T-helper 2 cell treated with Interferon-gamma antibody and Interleukin-4, amounts not matched to agents 5 μg/mL and 100 μg/mL, for 36 hours (primary cell): Measurements from ENCODE around the gene BPIFB4.

Experiments
- DNase-seq: peaks from one replicate; pipeline ENCODE4 v3.0.0; 2021; ENCODE audit warnings: low spot score
- H3K27ac Mint-ChIP-seq: one replicate; pipeline ENCODE4 v1.8.0; 2021; ENCODE audit warnings: mild to moderate bottlenecking, mixed read lengths
- H3K27me3 Mint-ChIP-seq: one replicate; pipeline ENCODE4 v1.8.0; 2021; ENCODE audit warnings: low read depth, mixed read lengths
- H3K36me3 Mint-ChIP-seq: one replicate; pipeline ENCODE4 v1.8.0; 2021; ENCODE audit warnings: low read depth, mixed read lengths
- H3K4me1 Mint-ChIP-seq: one replicate; pipeline ENCODE4 v1.8.0; 2021; ENCODE audit warnings: low read depth, mixed read lengths
- H3K4me3 Mint-ChIP-seq: one replicate; pipeline ENCODE4 v1.8.0; 2022; ENCODE audit warnings: mild to moderate bottlenecking, moderate library complexity, mixed read lengths
- H3K9me3 Mint-ChIP-seq: one replicate; pipeline ENCODE4 v1.8.0; 2021; ENCODE audit warnings: mixed read lengths

Gene BPIFB4

DNA sequence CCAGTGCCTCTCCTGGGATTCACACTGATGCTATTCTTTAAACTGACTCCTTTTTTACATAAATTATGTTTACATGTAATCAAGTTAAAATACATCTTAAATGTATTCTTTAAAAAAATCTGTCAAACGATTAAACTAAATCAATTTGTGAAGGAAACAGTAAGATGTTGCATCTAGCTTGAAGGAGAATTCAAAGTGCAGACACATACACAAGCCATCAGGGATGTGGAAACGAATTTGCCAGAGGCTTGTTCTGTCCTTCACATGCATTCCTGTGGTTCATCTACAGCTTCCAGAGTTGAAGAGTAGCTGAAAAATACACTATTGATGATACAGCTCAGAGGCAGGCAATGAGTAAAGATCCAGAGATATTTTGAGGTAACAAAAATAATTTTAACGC lies 33.0 kb upstream of the BPIFB4 start:
- no peak overlapping the region for H3K27ac Mint-ChIP-seq
- no peaks in the 10 kb centered on the region for H3K36me3 Mint-ChIP-seq
- H3K9me3 Mint-ChIP-seq, result peaks cover 19% of the 10 kb centered on the region
- H3K27me3 Mint-ChIP-seq, result no peaks in the 10 kb centered on the region
- H3K4me3 Mint-ChIP-seq, result no peak overlapping the region
- DNase-seq, result no peak
- H3K4me1 Mint-ChIP-seq, result no peaks in the 10 kb centered on the region

DNA sequence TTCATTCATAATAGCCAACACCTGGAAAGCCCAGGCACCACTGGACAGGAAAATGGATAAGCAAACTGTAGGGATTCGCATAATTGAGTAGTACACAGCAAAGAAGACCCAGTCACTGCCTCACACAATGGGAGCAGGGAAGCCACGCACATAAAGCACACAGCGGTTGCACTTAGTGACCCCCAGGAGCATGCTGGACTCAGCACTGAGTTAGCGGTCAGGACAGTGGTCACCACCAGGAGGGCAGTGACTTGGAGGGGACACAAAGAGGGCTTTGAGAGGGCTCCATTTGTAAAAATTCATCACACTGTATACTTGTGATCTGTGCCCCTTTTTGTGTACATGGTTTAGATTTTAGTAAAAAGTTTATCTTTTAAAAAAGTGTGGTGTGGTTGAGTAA lies 28.1 kb upstream of the BPIFB4 start:
- Mint-ChIP-seq H3K36me3 (no peaks in the 10 kb centered on the region), H3K4me3 (no peak overlapping the region), H3K27me3 (no peaks in the 10 kb centered on the region), H3K4me1 (no peaks in the 10 kb centered on the region), H3K9me3 (peaks cover 4% of the 10 kb centered on the region), H3K27ac (no peak overlapping the region)
- no peak for DNase-seq

DNA sequence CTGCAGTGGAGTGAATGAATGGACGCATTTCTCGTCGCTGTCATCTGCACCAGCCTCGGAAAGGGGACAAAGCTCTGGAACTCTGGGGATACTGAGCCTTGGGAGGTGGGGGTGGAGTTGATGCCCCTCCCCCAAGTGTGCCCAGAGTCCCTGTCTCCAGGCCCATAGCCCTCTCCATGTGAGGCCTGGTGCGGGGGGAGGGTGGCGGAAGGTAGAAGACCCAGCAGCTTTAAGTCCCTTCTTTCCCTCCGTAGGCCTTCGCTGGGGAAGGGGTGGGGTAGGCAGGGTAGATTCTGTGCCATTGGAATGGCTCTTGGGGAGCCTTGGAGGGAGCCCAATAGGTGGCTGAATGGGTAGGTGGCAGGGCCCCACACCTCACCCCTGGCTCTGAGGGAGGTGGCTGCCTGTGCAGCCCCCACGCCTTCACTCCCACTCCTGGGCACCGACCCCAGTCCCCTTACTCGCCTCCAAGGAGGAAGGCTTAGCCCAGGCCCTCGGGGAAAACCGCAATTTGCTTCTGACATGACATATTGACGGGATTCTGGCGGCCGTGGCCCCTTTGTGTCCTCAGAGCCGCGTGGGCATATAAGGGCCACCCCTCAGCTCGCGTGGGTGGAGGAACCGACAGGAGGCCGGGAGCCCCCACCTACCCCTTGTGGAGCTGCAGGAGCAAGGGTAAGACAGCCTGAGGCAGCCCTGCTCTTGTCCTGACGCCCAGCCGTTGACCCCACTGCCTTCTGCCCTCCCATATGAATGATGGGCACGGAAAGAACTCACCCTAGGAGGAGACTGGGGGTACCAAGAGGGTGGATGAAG lies 25.9 kb upstream of the BPIFB4 start, which contains the start of gene BPIFB3:
TSS of gene BPIFB3 (plus strand) at position 613 of the 816 bp plus-strand sequence. CDS start 1,533 bp downstream, outside the sequence.
- H3K4me3 Mint-ChIP-seq, result no peak within 1 kb of the TSS
- H3K36me3 Mint-ChIP-seq, result no peaks in the 10 kb centered on the region
- H3K4me1 Mint-ChIP-seq, result no peaks in the 10 kb centered on the region
- DNase-seq, result no peak
- H3K27ac Mint-ChIP-seq, result no peak within 1 kb of the TSS
- H3K9me3 Mint-ChIP-seq, result no peaks in the 10 kb centered on the region
- H3K27me3 Mint-ChIP-seq, result no peaks in the 10 kb centered on the region

DNA sequence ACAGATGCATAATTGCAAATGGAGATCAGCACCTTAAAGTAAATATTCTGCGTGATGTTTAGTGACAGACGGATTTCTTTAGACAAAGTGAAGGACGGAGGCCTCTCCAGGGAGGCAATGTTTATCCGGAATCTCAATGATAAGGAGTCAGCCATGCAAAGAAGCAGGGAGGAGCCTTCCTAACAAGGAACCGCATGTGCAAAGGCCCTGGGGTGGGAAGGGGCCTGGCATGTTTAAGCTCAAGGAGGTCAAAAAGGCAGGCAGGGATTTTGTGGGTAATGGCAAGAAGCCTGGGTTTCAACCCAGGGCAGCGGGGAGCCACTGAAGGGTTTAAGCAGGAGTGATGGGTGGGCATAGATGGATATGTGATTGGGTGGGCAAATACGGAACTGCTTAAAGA lies 25.1 kb upstream of the BPIFB4 start:
- Mint-ChIP-seq H3K4me3 (no peak overlapping the region), H3K27ac (no peak overlapping the region), H3K27me3 (no peaks in the 10 kb centered on the region), H3K9me3 (no peaks in the 10 kb centered on the region), H3K4me1 (no peaks in the 10 kb centered on the region), H3K36me3 (no peaks in the 10 kb centered on the region)
- no peak for DNase-seq

DNA sequence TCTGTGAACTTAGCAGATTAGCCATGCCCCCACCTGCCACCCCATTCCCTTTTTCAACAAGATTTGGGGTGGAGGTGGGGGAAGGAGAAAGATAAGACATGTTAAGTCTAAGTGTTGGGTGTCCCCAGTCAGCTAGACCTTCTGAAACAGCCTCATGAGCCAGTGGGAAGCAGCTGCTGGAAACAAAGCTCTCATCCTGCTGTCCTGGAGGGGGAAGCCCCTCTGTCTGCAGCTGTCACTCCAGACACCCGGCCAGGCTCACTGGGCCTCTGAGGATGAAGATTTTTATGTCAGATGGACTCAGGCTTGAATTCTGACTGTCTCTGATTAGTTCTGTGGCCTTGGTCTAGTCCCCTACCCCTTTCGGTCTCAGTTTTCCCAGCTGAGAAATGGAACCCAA lies 24.7 kb upstream of the BPIFB4 start:
- Mint-ChIP-seq H3K4me3 (no peak overlapping the region), H3K36me3 (no peaks in the 10 kb centered on the region), H3K4me1 (no peaks in the 10 kb centered on the region), H3K27me3 (no peaks in the 10 kb centered on the region), H3K9me3 (no peaks in the 10 kb centered on the region), H3K27ac (no peak overlapping the region)
- no peak for DNase-seq

DNA sequence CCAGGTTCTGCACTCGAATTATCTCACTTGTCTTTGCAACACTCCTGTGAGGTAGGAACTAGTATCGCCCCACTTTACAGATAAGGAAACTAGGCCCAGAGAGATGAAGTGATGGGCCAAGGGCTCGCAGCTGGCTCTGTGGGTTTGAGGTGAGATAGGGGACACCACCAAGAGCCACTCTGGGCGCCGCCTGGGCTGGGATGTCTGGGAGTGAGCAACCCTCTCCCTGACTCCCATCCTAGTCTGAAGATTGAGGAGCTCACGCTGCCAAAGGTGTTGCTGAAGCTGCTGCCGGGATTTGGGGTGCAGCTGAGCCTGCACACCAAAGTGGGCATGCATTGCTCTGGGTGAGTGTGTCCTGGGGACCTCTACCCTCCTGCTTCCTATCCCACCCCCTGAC lies 20.3 kb upstream of the BPIFB4 start:
- Mint-ChIP-seq H3K9me3 (no peaks in the 10 kb centered on the region), H3K27me3 (no peaks in the 10 kb centered on the region), H3K36me3 (no peaks in the 10 kb centered on the region), H3K4me1 (no peaks in the 10 kb centered on the region), H3K4me3 (no peak overlapping the region), H3K27ac (no peak overlapping the region)
- no peak for DNase-seq

DNA sequence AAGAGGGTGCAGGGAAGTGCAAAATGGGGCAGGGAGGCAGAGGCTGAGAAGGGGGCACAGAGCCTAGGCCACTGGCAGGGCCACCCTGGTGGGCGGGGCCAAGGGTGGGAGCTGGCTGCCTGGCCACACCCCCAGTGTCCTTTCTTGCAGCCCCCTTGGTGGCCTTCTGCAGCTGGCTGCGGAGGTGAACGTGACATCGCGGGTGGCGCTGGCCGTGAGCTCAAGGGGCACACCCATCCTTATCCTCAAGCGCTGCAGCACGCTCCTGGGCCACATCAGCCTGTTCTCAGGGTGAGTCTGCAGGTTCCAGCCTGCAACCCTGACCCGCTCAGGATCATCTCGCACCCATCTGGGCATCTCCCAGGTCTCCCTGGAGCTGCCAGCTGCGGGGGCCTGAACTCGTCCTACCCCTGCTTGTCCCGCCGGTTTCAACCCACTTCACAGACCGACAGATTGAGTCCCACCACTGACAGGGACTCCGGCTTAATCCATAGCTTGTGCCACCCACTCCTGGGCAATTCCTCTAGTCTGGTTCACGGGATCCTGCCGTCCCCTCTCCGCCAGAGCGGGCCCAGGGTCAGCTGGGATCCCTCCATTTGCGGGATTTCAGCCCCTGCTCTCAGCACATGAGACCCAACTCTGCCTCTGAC lies 19.6 kb upstream of the BPIFB4 start:
- Mint-ChIP-seq H3K4me1 (no peaks in the 10 kb centered on the region), H3K4me3 (no peak overlapping the region), H3K9me3 (no peaks in the 10 kb centered on the region), H3K27me3 (no peaks in the 10 kb centered on the region), H3K36me3 (no peaks in the 10 kb centered on the region), H3K27ac (no peak overlapping the region)
- DNase-seq, result no peak

DNA sequence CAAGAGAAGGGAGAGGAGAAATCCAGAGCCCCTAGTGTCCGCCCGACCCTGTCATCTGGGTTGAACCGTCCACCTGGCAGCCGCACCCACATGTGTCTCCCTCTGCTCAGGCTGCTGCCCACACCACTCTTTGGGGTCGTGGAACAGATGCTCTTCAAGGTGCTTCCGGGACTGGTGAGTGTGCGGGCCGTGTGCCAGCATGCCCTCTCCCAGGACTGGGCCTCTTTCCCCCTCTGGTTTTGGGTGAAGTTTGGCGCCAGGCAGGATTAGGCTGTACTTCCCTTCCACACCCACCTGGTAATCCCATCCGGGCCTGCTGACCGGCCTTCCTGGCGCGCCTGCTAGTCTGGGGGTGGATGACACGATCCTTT lies 17.8 kb upstream of the BPIFB4 start:
- H3K4me3 Mint-ChIP-seq, result no peak overlapping the region
- DNase-seq, result no peak
- no peaks in the 10 kb centered on the region for H3K27me3 Mint-ChIP-seq
- H3K36me3 Mint-ChIP-seq, result no peaks in the 10 kb centered on the region
- no peaks in the 10 kb centered on the region for H3K9me3 Mint-ChIP-seq
- no peaks in the 10 kb centered on the region for H3K4me1 Mint-ChIP-seq
- no peak overlapping the region for H3K27ac Mint-ChIP-seq

DNA sequence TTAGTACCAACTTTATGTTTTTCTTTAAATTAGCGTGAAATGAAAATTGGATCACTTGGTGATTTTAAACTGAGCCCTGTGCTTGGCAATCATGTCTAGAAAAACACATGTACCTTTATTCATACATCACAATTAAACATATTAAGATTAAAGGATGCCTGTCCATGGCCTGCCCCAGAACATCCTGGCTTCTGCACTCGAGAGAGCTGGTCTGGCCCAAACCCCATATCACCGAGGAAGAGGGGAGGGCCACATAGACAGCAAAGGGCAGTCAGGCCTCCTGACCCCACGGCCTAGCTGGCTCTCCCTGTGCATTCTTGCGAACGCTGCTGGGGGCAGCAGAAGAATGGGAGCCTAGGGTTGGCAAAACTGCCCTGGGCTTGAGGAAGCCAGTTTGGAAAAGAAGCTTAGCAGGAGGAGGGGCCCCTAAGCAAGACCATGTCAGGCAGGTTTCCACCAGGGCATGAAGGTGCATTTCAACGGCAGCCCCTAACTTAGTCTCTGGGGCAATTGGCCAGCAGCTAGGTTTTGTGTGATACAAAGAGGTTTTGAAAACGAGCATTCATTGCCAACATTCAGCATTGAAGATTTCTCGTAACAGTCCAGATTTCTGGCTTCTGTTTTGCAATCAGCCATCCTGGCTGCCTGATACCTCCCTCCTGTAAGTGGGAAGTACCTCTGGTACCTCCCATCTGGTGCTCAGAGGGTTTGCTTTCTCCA lies 17.2 kb upstream of the BPIFB4 start:
- Mint-ChIP-seq H3K36me3 (no peaks in the 10 kb centered on the region), H3K9me3 (no peaks in the 10 kb centered on the region), H3K4me3 (no peak overlapping the region), H3K4me1 (no peaks in the 10 kb centered on the region), H3K27ac (no peak overlapping the region), H3K27me3 (no peaks in the 10 kb centered on the region)
- no peak for DNase-seq

DNA sequence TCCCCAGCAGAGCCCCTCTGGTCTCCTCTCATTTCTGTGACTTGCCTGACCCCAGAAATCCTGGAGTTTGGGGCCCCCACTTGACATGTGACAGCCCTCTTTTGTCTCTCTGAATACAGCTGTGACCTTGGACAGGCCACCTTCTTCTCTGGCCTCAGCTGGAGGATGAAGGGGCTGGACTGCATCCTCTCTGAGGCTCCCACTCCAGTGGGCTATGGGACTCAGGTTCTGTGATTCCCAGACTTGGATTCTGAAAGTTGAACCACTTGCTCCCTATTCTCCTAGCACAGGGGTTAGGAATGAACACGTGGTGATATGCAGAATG lies 16.7 kb upstream of the BPIFB4 start:
- no peak for DNase-seq
- Mint-ChIP-seq H3K27ac (no peak overlapping the region), H3K4me1 (no peaks in the 10 kb centered on the region), H3K4me3 (no peak overlapping the region), H3K9me3 (no peaks in the 10 kb centered on the region), H3K36me3 (no peaks in the 10 kb centered on the region), H3K27me3 (no peaks in the 10 kb centered on the region)

DNA sequence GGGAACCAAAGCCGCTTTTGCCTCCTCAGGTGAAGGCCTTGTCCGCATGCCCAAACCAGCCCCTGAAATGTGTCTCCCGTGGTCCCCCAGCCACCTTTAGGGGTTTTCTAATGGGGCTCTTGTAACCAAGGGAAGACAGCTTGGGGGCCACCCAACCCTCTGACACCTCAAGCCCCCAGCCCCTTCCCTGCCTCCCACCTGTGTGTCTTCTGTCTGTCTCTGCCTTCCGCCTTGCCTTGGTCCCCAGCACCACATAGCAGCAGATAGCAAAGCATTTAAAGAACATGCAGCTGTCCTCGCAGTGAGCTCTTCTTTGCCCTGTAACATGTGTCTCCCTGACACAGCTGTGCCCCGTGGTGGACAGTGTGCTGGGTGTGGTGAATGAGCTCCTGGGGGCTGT lies 16.2 kb upstream of the BPIFB4 start:
- Mint-ChIP-seq H3K9me3 (no peaks in the 10 kb centered on the region), H3K36me3 (no peaks in the 10 kb centered on the region), H3K4me1 (no peaks in the 10 kb centered on the region), H3K27ac (no peak overlapping the region), H3K4me3 (no peak overlapping the region), H3K27me3 (no peaks in the 10 kb centered on the region)
- DNase-seq, result no peak

DNA sequence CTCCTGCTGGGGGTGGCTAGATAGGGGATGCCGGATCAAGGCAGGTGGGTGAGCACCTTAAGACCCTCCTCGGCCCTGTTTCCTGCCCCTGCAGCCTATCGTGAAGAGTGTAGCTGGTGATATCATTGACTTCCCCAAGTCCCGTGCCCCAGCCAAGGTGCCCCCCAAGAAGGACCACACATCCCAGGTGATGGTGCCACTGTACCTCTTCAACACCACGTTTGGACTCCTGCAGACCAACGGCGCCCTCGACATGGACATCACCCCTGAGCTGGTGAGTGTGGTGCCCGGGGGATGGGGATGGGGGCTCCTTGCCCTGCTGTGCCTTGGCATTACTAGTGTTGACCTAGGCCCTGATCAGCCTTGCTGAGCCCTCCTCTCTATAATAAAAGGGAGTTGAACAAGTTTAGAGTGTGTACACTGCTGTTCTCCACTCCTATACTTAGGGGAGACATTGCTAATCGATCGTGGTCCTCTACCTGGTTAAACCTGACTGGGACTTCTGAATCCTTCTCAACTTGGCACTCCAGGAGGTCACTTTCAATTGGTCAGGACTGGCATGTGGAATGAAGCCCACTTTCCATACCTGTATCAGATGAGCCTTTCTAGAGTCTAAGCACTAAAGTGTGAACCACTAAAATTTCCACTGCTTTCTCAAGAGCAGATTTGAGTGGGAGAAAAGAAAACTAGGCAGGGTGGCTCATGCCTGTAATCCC lies 14.7 kb upstream of the BPIFB4 start:
- Mint-ChIP-seq H3K4me3 (no peak overlapping the region), H3K9me3 (no peaks in the 10 kb centered on the region), H3K4me1 (no peaks in the 10 kb centered on the region), H3K27me3 (no peaks in the 10 kb centered on the region), H3K36me3 (no peaks in the 10 kb centered on the region), H3K27ac (no peak overlapping the region)
- DNase-seq, result no peak

DNA sequence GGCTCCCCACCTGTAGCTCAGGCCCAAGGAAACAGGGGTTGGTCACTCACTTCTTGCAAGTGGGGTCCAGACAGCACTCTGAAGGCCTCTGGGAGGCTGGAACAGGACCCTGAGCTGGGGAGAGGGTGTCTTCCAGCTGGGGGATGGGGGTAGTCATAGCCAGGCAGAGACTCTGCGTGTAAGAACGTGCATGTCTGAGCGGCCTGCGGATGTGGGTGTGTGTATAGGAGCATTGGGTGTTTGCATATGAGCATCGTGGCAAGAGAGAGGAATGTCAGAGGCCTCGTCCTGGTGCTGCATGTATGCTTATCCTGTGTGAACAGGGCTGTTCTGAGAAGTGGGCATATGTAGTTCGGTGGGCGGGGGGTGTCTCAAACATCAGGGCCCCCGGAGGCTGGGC lies 13.7 kb upstream of the BPIFB4 start:
- Mint-ChIP-seq H3K4me1 (no peaks in the 10 kb centered on the region), H3K36me3 (no peaks in the 10 kb centered on the region), H3K9me3 (no peaks in the 10 kb centered on the region), H3K27ac (no peak overlapping the region), H3K27me3 (no peaks in the 10 kb centered on the region), H3K4me3 (no peak overlapping the region)
- no peak for DNase-seq

DNA sequence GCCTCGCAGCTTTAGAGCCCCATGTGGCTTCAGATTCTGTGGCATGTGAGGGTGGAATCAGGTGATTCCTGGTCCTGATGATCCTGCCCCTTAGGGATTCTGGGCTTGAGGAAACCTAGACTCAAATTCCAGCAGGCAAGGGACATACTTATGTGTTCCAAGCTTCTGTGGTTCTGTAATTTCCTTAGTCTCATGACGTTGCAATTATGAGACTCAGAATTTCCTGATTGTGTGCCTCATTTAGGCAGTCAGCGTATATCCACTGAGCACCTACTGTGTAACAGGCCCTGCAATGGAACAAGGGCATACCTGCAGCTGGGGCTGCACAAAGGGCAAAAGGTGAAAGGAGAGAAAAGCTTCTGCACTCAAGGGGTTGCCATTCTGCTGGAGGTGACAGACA lies 11.6 kb upstream of the BPIFB4 start:
- H3K4me3 Mint-ChIP-seq, result no peak overlapping the region

More for the DNA sequence above, 11.6 kb upstream of the BPIFB4 start:
- no peaks in the 10 kb centered on the region for H3K9me3 Mint-ChIP-seq
- DNase-seq, result no peak
- no peaks in the 10 kb centered on the region for H3K27me3 Mint-ChIP-seq
- no peak overlapping the region for H3K27ac Mint-ChIP-seq
- no peaks in the 10 kb centered on the region for H3K36me3 Mint-ChIP-seq
- no peaks in the 10 kb centered on the region for H3K4me1 Mint-ChIP-seq
